Measurements from ENCODE around the gene ARHGAP8.

- no peak for TF ChIP-seq CTCF (conservative IDR thresholded peaks at IDR 0.05; ENCODE audit: low read length)
- TF ChIP-seq EZH2phosphoT487 (IDR thresholded peaks at IDR 0.05; ENCODE audit: borderline replicate concordance) = no peak
Observed at GRCh38 chr22:44894782-44895181, 142.4 kb downstream of the ARHGAP8 start.

Measured in Loucy (cell line).